ENCODE measurements around the gene GNB1L.

GNB1L gene

GRCh38 chr22:19733755-19734154 is 120.9 kb downstream of the GNB1L start:
- DNase-seq (ENCODE audit: low read depth): no peak
